DMS 273 (cell line): Measurements from ENCODE around the gene ZG16.
"Not testable (repeated sequence)": the region's sequence is repeated elsewhere in the genome, so short reads cannot be mapped to it uniquely, and the experiment has no call there.

Experiments
- DNase-seq: peaks from one replicate; lab custom pipeline; 2025; ENCODE audit not compliant: unreplicated experiment; lab: John Stamatoyannopoulos, UW

ZG16 gene, protein sequence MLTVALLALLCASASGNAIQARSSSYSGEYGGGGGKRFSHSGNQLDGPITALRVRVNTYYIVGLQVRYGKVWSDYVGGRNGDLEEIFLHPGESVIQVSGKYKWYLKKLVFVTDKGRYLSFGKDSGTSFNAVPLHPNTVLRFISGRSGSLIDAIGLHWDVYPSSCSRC

GRCh38 chr16:29777576-29778350 is at the start of gene ZG16:
Gene ZG16 (plus strand): TSS chr16:29778256. CDS start chr16:29779267, 1,011 bp downstream.
- no peak for DNase-seq

DNA sequence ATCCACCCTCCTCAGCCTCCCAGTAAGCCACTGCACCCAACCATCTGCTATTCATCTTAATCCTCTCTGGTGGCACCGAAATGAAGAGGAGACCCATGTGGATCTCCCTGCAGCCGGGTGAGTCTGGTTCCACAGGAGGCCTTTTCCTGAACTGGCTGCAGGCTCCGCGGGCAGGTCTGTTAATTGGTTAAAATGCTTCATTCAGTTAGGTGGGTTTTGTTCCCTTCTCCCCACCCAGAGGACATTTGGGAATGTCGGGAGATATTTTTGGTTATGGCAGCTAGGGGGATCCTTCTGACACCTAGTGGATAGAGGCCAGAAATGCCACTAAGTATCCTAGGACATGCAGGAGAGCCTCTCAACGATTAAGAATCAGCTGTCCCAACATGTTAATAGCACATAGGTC is 48.9 kb upstream of the ZG16 start:
- peak; percentile 85 for DNase-seq

DNA sequence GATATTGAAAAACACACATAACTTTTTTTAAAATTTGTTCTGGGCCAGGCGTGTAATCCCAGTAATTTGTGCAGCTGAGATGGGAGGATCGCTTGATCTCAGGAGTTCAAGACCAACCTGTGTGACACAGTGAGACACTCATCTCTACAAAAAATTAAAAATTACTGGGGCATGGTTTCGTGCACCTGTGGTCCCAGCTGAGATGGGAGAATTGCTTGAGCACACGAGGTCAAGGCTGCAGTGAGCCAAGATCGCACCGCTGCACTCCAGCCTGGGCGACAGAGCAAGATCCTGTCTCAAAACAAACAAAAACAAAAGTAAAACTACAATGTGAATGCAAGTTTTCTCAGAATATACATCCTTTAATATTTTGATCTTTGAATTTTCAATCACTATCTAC is 47.4 kb upstream of the ZG16 start:
- DNase-seq, result no peak

GRCh38 chr16:29731768-29732601 is 46.1 kb upstream of the ZG16 start:
- not testable (repeated sequence) for DNase-seq

- no peak for DNase-seq
These were observed 43.3 kb upstream of the ZG16 start for GRCh38 chr16:29734786-29735185.

- peak; percentile 49 for DNase-seq
These were observed 41.9 kb upstream of the ZG16 start for GRCh38 chr16:29736112-29736511.

DNA sequence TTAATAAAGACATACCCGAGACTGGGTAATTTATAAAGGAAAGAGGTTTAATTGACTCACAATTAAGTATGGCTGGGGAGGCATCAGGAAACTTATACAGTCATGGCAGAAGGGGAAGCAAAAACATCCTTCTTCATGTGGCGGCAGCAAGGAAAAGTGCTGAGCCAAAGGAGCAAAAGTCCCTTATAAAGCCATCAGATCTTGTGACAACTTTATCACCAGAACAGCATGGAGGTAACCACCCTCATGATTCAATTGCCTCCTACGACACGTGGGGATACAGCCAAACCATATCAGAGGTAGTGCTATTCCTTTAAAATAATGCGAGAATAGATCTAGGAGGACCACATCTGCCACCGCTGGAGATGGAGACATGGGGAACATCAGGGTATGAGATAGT is 41.3 kb upstream of the ZG16 start:
- no peak for DNase-seq

GRCh38 chr16:29737713-29738112 is 40.3 kb upstream of the ZG16 start:
- peak; percentile 21 for DNase-seq

DNA sequence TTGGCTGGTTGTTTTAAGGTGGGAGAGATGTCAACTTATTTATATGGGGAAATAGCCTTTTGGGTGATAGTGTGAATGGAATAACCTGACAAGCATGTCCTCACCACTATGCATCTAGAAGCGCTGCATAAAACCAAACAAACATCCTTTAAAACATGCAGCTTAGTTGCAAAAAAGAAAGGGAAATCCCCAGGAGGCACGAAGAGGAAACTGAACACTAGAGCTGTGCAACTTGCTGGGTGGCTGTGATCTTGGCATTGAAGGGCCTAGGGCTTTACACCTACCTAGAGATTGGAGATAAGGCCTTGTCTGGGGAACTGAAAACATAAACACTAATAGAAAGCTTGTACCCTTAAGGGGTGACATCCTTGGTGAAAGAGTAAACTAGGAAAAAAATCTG is 39.5 kb upstream of the ZG16 start:
- no peak for DNase-seq

DNA sequence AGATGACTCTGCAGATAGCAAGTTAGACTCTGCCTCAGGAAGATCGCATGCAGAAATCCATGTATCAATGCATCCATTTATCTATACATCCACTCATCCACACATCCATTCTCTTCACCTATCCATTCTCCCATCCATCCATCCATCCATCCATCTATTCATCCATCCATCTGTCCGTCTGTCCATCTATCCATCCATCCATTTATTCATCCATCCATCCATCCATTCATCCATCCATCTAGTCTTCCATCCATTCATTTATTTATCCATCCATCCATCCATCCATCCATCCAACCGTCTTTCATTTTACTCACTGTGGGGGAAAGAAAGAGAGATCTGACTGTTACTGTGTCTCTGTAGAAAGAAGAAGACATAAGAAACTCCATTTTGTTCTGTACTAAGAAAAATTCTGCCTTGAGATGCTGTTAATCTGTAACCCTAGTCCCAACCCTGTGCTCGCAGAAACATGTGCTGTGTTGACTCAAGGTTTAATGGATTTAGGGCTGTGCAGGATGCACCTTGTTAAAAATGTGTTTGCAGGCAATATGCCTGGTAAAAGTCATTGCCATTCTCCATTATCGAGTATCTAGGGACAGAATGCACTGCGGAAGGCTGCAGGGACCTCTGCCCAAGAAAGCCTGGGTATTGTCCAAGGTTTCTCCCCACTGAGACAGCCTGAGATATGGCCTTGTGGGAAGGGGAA is 38.0 kb upstream of the ZG16 start:
- not testable (repeated sequence) for DNase-seq

- not testable (repeated sequence) for DNase-seq
These were observed 37.4 kb upstream of the ZG16 start for GRCh38 chr16:29740630-29741015.

DNA sequence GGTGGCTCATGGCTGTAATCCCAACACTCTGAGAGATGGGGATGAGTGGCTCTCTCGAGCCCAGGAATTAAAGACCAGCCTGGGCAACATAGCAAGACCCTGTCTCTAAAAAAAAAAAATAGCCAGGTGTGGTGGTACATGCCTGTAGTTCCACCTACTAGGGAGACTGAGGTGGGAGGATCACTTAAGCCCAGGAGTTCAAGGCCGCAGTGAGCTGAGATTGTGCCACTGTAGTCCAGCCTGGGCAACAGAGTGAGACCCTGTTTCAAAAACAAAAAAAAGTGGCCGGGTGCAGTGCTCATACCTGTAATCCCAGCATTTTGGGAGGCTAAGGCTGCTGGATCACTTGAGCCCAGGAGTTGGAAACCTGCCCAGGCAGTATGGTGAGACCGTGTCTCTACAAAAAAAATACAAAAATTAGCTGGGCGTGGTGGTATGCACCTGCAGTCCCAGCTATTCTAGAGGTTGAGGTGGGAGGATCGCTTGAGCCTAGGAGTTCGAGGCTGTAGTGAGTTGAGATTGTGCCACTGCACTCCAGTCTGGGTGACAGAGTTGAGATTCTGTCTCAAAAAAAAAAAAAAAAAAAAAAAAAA is 35.3 kb upstream of the ZG16 start:
- DNase-seq, result no peak

DNA sequence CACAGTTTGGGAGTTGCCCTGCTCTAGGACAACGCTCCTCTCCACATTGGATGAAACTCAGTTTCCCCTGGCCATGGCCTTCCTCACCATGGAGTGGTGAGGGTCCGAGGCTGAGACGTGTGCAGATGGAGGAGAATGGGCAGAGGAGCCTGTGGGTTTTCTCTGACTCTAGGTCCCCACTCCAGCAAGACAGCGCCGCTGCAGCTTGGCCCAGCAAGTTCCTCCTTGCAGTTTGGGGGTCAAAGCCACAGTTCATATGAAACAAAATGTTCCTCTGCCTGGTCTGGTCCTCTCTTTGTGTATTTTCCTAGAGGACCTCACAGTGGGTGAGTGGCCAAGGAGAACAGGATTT is 34.6 kb upstream of the ZG16 start:
- DNase-seq, result no peak

GRCh38 chr16:29743827-29744531 is 34.1 kb upstream of the ZG16 start:
- DNase-seq, result no peak

DNA sequence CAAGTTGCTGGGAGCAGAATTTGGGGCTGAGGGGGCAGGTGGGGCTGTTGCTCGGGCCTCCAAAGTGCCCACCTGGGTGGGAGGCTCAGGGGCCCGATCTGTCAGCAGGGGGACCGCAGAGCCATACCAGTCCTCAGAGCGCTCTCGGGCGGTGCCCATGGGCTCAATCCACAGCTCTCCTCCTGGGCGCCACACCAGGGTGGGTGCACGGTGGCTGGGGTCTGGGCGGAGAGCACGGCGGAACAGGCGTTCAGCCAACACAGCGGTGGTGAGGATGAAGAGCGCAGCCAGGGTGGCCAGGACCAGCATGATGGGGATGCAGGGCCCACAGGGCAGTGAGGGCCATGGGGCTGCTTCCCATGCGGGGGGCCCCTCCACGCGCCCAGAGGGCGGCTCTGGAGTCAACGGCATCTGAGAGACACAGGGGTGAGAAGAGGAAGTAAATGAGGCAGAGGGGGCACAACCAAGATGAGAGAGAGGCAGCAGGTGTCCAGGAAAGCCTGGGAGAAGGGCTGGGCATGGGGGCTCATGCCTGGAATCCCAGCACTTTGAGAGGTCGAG is 33.4 kb upstream of the ZG16 start:
- DNase-seq, result no peak

DNA sequence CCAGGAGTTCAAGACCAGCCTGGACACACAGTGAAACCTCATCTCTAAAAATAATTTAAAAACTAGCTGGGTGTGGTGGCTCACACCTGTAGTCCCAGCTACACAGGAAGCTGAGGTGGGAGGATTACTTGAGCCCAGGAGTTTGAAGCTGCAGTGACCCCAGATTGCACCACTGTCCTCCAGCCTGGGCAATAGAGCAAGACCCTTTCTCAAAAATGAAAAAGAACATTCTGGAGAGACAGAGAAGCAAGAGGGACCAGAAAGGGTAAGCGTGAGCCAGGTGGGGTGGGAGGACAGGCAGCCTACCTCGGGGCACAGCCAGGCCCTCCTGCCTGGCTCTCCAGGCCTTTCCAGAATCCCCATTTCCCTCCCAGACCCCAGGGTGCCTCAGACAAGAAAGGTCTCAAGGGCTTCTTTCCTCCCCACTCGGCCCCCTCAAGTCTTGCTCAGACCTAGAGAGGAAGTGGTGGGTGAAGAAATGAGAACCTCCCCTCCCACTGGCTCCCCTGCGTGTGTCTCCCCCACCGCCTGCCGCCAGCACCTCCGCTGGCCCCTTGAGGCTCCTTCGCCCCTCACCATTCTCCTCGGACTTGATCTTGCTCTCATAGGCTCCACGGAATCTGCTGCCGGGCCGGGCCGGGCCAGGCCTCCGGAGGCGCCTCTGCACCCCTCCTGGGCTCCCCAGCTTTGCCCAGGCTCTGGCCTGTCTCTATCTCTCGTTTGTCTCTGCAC is 32.8 kb upstream of the ZG16 start:
- DNase-seq, result no peak

GRCh38 chr16:29745853-29746345 is 32.2 kb upstream of the ZG16 start, which contains the start of gene C16orf54:
Gene C16orf54 (minus strand): TSS chr16:29745990. CDS start chr16:29744951, 1,039 bp downstream.
- DNase-seq, result no peak

DNA sequence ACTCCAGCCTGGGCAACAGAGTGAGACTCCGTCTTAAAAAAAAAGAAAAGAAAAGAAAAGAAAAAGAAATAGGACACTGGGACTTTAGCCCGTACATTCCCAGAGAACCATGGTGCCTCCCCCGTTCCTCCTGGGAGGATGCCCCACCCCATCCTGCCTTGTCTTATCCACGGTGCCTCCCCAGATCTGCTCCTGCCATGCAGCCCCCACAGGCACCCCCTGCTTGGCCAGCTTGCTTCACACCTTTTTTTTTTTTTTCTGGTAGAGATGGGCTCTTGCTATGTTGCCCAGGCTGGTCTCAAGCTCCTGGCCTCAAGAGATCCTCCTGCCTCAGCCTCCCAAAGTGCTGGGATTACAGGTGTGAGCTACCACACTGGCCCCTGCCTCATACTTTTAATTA is 31.5 kb upstream of the ZG16 start:
- DNase-seq, result not testable (repeated sequence)
